ENCODE results near the gene PPM1J.

The PPM1J gene

GRCh38 chr1:112712191-112712590, 2.9 kb downstream of the PPM1J start:
- TF ChIP-seq, protein P1, sequence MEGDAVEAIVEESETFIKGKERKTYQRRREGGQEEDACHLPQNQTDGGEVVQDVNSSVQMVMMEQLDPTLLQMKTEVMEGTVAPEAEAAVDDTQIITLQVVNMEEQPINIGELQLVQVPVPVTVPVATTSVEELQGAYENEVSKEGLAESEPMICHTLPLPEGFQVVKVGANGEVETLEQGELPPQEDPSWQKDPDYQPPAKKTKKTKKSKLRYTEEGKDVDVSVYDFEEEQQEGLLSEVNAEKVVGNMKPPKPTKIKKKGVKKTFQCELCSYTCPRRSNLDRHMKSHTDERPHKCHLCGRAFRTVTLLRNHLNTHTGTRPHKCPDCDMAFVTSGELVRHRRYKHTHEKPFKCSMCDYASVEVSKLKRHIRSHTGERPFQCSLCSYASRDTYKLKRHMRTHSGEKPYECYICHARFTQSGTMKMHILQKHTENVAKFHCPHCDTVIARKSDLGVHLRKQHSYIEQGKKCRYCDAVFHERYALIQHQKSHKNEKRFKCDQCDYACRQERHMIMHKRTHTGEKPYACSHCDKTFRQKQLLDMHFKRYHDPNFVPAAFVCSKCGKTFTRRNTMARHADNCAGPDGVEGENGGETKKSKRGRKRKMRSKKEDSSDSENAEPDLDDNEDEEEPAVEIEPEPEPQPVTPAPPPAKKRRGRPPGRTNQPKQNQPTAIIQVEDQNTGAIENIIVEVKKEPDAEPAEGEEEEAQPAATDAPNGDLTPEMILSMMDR (conservative IDR thresholded peaks at IDR 0.05; ENCODE audit: low read length) = no peak
- no peak overlapping the region for H3K4me3 ChIP-seq (ENCODE audit: low read length)
- no peak for DNase-seq (ENCODE audit: low read depth)

DNA sequence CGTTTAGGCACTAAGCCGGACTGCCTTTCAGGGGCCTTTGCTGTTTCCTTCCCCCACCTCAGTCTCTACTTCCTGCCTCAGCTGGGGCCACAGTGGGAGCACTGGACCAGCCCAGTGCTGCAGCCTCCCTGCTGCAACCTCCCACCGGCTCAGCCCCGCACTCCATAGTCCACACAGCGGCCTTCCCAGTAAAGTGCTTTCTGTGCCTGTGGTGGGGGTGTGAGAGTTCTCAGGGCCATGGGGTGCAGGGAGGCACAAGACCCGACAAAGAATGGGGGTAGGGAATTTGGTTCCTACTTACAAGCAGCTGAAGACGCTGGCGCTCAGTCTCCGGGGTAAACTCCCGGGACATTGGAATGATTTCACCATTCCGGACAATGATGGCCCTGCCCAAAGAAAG, 3.5 kb downstream of the PPM1J start:
- DNase-seq (ENCODE audit: low read depth) = no peak
- no peak overlapping the region for H3K4me3 ChIP-seq (ENCODE audit: low read length)
- TF ChIP-seq, protein P1 (conservative IDR thresholded peaks at IDR 0.05; ENCODE audit: low read length) = no peak

DNA sequence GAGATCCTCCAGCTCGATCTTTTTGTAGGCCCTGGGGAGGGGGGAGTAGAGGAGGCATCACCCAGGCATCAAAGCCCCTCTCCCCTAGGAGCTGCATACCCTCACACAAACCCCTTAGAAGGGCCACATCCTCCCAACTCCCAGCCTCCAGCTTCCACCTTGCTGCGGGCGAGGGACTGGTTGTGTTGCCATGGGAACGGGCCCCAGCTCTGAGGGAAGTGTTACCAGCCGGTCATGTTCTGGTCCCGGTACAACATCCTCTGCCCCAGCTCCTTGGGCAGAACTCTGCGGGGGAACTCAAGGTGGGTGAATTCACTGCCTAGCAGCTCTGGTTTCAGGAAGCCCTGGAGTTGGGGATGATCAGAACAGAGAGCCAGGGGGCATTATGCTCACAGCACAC, 4.1 kb downstream of the PPM1J start:
- DNase-seq (ENCODE audit: low read depth) = no peak
- no peak overlapping the region for H3K4me3 ChIP-seq (ENCODE audit: low read length)
- TF ChIP-seq, protein P1 (conservative IDR thresholded peaks at IDR 0.05; ENCODE audit: low read length) = no peak

DNA sequence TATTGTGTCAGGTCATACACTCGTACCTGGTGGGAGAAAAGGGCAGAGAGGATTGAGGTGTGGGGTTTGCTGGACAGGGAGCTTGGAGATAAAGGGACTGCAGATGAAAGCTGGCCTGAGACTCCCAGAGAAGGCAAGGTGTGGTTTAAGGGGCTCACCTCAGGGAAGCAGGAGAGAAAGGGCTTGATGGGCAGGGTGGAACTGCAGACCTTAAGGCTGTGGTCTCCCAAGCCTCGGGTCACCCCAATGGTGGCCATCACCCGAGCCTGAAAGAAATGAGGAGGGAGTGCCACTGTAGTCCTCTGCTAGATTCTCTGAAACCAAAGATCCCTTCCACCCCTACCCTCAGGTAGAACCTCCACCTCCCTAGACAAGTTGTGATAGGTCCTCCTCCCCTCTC, 4.5 kb downstream of the PPM1J start:
- DNase-seq (ENCODE audit: low read depth) = no peak
- no peak overlapping the region for H3K4me3 ChIP-seq (ENCODE audit: low read length)
- TF ChIP-seq, protein P1 (conservative IDR thresholded peaks at IDR 0.05; ENCODE audit: low read length) = no peak

DNA sequence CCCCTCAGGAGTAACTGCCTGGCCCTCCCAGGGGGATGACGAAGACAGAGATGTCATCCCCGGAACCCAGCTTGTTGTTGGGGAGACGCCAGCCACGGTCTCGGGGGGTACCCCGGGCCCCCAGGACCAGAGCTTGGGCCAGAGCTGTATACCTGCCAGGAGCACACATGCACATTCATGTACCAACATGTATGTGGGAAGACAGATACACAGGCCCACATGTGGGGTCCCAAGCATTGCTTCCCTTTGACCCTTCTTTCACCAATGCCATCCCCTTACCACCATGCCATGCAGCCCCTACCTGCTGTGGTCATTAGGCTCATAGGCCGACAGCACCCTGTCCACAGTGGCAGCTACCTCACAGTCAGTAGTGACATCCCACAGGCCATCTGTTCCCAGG, 5.0 kb downstream of the PPM1J start:
- no peak for DNase-seq (ENCODE audit: low read depth)
- no peak overlapping the region for H3K4me3 ChIP-seq (ENCODE audit: low read length)
- TF ChIP-seq, protein P1 (conservative IDR thresholded peaks at IDR 0.05; ENCODE audit: low read length) = no peak

- DNase-seq (ENCODE audit: low read depth) = no peak
- TF ChIP-seq, protein P1 (conservative IDR thresholded peaks at IDR 0.05; ENCODE audit: low read length) = no peak
- H3K4me3 ChIP-seq (ENCODE audit: low read length) = no peak overlapping the region
Measured at GRCh38 chr1:112708489-112708888, 6.6 kb downstream of the PPM1J start.

- H3K4me3 ChIP-seq (ENCODE audit: low read length) = no peak overlapping the region
- TF ChIP-seq, protein P1 (conservative IDR thresholded peaks at IDR 0.05; ENCODE audit: low read length) = no peak
Measured at GRCh38 chr1:112708002-112708448, 7.1 kb downstream of the PPM1J start.

More at GRCh38 chr1:112708002-112708448, 7.1 kb downstream of the PPM1J start:
- no peak for DNase-seq (ENCODE audit: low read depth)

Data from AG10803 (cell line).